Liver (tissue), 9 donors: ENCODE measurements around the gene RECK. TPM values are rescaled to one million over a fixed set of nuclear protein-coding genes. Genes with fewer than 3 reads are reported as not detected.

Experiments used
- DNase-seq: peaks from one replicate; pipeline ENCODE4 v3.0.0-alpha.2; 2017; ENCODE audit warnings: low spot score
- H3K27ac ChIP-seq, 2 donors: one replicate each; pipeline ENCODE4 v1.7.0; 2013; ENCODE audit warnings: inconsistent platforms in 2 of 2, low read length in 2 of 2, control low read depth in 1 of 2, low read depth in 1 of 2, mild to moderate bottlenecking in 1 of 2
- H3K27me3 ChIP-seq, 4 donors: one replicate each; pipeline versions ENCODE4 v1.6.1 to v1.7.0; 2013; ENCODE audit warnings: low read length in 3 of 4, inconsistent platforms in 1 of 4, mild to moderate bottlenecking in 1 of 4, moderate library complexity in 1 of 4; ENCODE audit not compliant: control insufficient read depth in 4 of 4, insufficient read depth in 4 of 4
- H3K36me3 ChIP-seq, 4 donors: one replicate each; pipeline versions ENCODE4 v1.6.1 to v1.7.0; 2013; ENCODE audit warnings: low read length in 3 of 4, mild to moderate bottlenecking in 3 of 4, low read depth in 1 of 4, moderate library complexity in 1 of 4; ENCODE audit not compliant: control insufficient read depth in 4 of 4, insufficient read depth in 3 of 4
- H3K4me1 ChIP-seq, 4 donors: one replicate each; pipeline versions ENCODE4 v1.6.1 to v1.7.0; 2013; ENCODE audit warnings: low read length in 3 of 4, mild to moderate bottlenecking in 3 of 4, moderate library complexity in 1 of 4; ENCODE audit not compliant: control insufficient read depth in 4 of 4, insufficient read depth in 4 of 4
- H3K4me3 ChIP-seq, 3 donors: one replicate each; pipeline versions ENCODE4 v1.6.1 to v1.7.0; 2013; ENCODE audit warnings: low read length in 3 of 3, control low read depth in 1 of 3, low read depth in 1 of 3, mild to moderate bottlenecking in 1 of 3
- H3K9ac ChIP-seq, 2 donors: one replicate each; pipeline ENCODE4 v1.7.0; 2013; ENCODE audit warnings: low read length in 2 of 2, mild to moderate bottlenecking in 2 of 2, moderate library complexity in 2 of 2, control low read depth in 1 of 2, low read depth in 1 of 2
- H3K9me3 ChIP-seq, 4 donors: one replicate each; pipeline versions ENCODE4 v1.6.1 to v1.7.0; 2013; ENCODE audit warnings: low read length in 3 of 4; ENCODE audit not compliant: control insufficient read depth in 4 of 4
- ATF3 ChIP-seq: IDR thresholded peaks from 2 replicates; pipeline ENCODE4 v1.6.1; 2016; ENCODE audit warnings: antibody characterized with exemption
- CTCF ChIP-seq: fragments of 150-350 bp; IDR thresholded peaks from 2 replicates; pipeline ENCODE4 v1.5.1; 2017; ENCODE audit warnings: improper control_type of control experiment, low read depth, low read length; ENCODE audit not compliant: missing input control
- EGR1 ChIP-seq, 2 donors: IDR thresholded peaks; 2 replicates each; pipeline ENCODE4 v1.6.1; 2016 to 2018; ENCODE audit warnings: antibody characterized with exemption in 2 of 2, low read depth in 2 of 2
- FOXA1 ChIP-seq: IDR thresholded peaks from 2 replicates; pipeline ENCODE4 v1.6.1; 2016; ENCODE audit warnings: antibody characterized with exemption
- FOXA2 ChIP-seq: IDR thresholded peaks from 2 replicates; pipeline ENCODE4 v1.6.1; 2016; ENCODE audit warnings: antibody characterized with exemption
- GABPA ChIP-seq, 2 donors: IDR thresholded peaks in 1 of 2; conservative IDR thresholded peaks in 1 of 2; 2 replicates each; pipeline ENCODE4 v1.6.1; 2016; ENCODE audit warnings: antibody characterized with exemption in 2 of 2, mild to moderate bottlenecking in 1 of 2, moderate library complexity in 1 of 2
- HNF4A ChIP-seq, 2 donors: conservative IDR thresholded peaks; 2 replicates each; pipeline ENCODE4 v1.6.1; 2016; ENCODE audit warnings: antibody characterized with exemption in 2 of 2, mild to moderate bottlenecking in 2 of 2
- HNF4G ChIP-seq: IDR thresholded peaks from 2 replicates; pipeline ENCODE4 v1.6.1; 2016; ENCODE audit warnings: antibody characterized with exemption
- JUND ChIP-seq, 2 donors: IDR thresholded peaks; 2 replicates each; pipeline ENCODE4 v1.6.1; 2016; ENCODE audit warnings: antibody characterized with exemption in 2 of 2
- MAX ChIP-seq: IDR thresholded peaks from 2 replicates; pipeline ENCODE4 v1.6.1; 2016; ENCODE audit warnings: antibody characterized with exemption
- NR2F2 ChIP-seq: IDR thresholded peaks from 2 replicates; pipeline ENCODE4 v1.6.1; 2016; ENCODE audit warnings: antibody characterized with exemption
- REST ChIP-seq: IDR thresholded peaks from 2 replicates; pipeline ENCODE4 v1.6.1; 2016; ENCODE audit warnings: antibody characterized with exemption, mild to moderate bottlenecking
- TAF1 ChIP-seq: conservative IDR thresholded peaks from 2 replicates; pipeline ENCODE4 v1.6.1; 2016; ENCODE audit warnings: antibody characterized with exemption, mild to moderate bottlenecking
- WGBS: extraction: QIAGEN DNeasy Blood & Tissue Kit; methylation state at CpG from one replicate; pipeline ENCODE4 v1.1.7; 2013; 5-methylcytosine and 5-hydroxymethylcytosine counted together
- polyA plus RNA-seq, 2 donors: library from polyadenylated mRNA; stranded (reverse) in 1 of 2; unstranded in 1 of 2; fragments of 200-250 nt in 1 of 2; fragments of >200 nt in 1 of 2; fragmentation: Nextera tagmentation in 1 of 2; extraction: Ambion mirVana in 1 of 2; gene quantifications; one replicate each; pipeline versions ENCODE4 v1.2.1 to v1.2.3, GENCODE V29; 2013 to 2015
- total RNA-seq, 2 donors: library from RNA; depleted of rRNA; stranded (reverse); fragments of >200 nt; gene quantifications; one replicate each; pipeline ENCODE4 v1.2.3, GENCODE V29; 2014
- donor health status: healthy.
- donor health status: healthy.
- donor health status: healthy.
- donor health status: healthy.
- donor health status: healthy.

RECK gene
- total and polyA plus RNA-seq, 4 donors: 2.1 to 3.5 (median 2.3) TPM

- H3K4me1 ChIP-seq: peaks cover 0 to 2% (median 0%) of the 10 kb centered on the region in 4 donors
- TF ChIP-seq MAX: no peak
- TF ChIP-seq FOXA2: no peak
- no peak for TF ChIP-seq TAF1
- TF ChIP-seq FOXA1: no peak
- no peak for TF ChIP-seq HNF4G
- TF ChIP-seq JUND (IDR thresholded peaks at IDR 0.05): no peak
- no peak for TF ChIP-seq ATF3
Observed at GRCh38 chr9:36029202-36029601, 7.5 kb upstream of the RECK start.

GRCh38 chr9:36029765-36030528, 6.8 kb upstream of the RECK start:
- no peak overlapping the region for H3K27ac ChIP-seq
- TF ChIP-seq JUND (IDR thresholded peaks at IDR 0.05) (peak; percentile 47 to 64), TAF1 (no peak), HNF4A (conservative IDR thresholded peaks at IDR 0.05) (no peak), HNF4G (no peak), GABPA (IDR thresholded peaks at IDR 0.05 in 1 of 2, conservative IDR thresholded peaks at IDR 0.05 in 1 of 2) (no peak), EGR1 (IDR thresholded peaks at IDR 0.05; ENCODE audit: low read depth in 2 of 2) (no peak)
- H3K27me3 ChIP-seq: no peaks in the 10 kb centered on the region
- 70% methylated on average over 3 of the region's 3 CpGs for WGBS
- no peak overlapping the region for H3K4me3 ChIP-seq
- no peaks in the 10 kb centered on the region for H3K36me3 ChIP-seq
- DNase-seq: no peak
- no peaks in the 10 kb centered on the region for H3K9me3 ChIP-seq
- peaks cover 0 to 2% (median 0%) of the 10 kb centered on the region in 4 donors for H3K4me1 ChIP-seq
- H3K9ac ChIP-seq: no peak overlapping the region

More at GRCh38 chr9:36029202-36029601, 7.5 kb upstream of the RECK start:
- Histone ChIP-seq H3K9ac (no peak overlapping the region), H3K27ac (no peak overlapping the region), H3K27me3 (no peaks in the 10 kb centered on the region), H3K9me3 (no peaks in the 10 kb centered on the region), H3K36me3 (no peaks in the 10 kb centered on the region), H3K4me3 (no peak overlapping the region)
- no peak for DNase-seq
- WGBS: 92% methylated on average over 1 of the region's 1 CpG

- no peak for DNase-seq
- Histone ChIP-seq H3K9ac (no peak overlapping the region), H3K9me3 (no peaks in the 10 kb centered on the region), H3K4me1 (peaks cover 0 to 2% (median 0%) of the 10 kb centered on the region in 4 donors), H3K4me3 (no peak overlapping the region), H3K27me3 (no peaks in the 10 kb centered on the region), H3K27ac (no peak overlapping the region), H3K36me3 (no peaks in the 10 kb centered on the region)
- 80% methylated on average over 3 of the region's 3 CpGs for WGBS
- no peak for TF ChIP-seq NR2F2
- no peak for TF ChIP-seq HNF4G
- TF ChIP-seq CTCF: no peak
- no peak for TF ChIP-seq FOXA1
- TF ChIP-seq REST: no peak
- no peak for TF ChIP-seq HNF4A (conservative IDR thresholded peaks at IDR 0.05)
Observed at GRCh38 chr9:36030871-36031270, 5.8 kb upstream of the RECK start.
